DMS114 treated with DMSO at 0.1 percent for 48 hours (cell line): Measurements from ENCODE around the gene KMT2B.
"Not testable (repeated sequence)": the region's sequence is repeated elsewhere in the genome, so short reads cannot be mapped to it uniquely, and the experiment has no call there.

Experiments used
- DNase-seq: peaks from one replicate; lab custom pipeline; 2025; ENCODE audit not compliant: unreplicated experiment; lab: John Stamatoyannopoulos, UW

Gene KMT2B

DNA sequence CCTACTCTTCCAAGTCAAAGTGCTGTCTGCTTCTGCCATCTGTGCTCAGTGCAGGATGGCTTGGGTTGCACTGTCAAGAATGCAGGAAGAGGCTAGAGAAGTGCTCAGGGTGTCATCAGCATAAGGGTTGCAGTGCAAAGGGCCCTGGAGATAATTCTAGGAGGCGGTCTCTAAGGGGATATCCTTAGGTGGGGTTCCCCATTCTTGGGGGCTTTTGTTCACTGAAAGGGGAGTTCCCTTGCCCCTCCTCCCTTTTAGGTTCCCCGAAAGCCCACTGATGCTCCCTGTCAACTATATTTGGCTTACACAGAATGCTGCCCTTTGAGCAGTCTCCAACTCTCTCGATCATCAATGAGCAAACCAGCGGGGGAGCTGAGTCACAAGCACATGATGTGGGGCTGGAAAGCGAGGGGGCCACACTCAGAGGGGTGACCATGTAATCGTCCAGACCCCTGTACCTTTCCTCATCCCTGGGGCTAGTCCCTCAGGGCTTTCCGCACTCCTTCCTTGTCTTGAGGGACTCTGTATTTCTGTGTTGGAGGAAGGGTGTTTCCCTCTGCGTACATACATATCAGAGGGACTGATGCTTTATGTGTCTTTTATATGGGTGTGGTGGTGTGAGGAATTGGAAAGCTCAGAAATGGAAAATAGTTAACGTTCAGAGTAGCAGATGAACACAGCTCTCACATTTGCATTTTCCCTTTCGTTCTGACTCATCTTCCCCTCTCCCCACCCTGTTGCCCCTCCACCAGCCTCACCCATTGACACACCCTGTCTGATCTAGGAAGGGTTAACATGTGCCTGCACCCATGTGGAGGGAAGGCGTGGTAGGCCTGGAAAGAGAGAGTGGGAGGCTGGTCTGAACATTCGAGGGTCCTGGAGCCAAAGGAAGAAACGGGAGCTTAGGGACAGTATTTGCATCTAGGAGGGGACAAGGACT, 6.7 kb upstream of the KMT2B start:
- no peak for DNase-seq

DNA sequence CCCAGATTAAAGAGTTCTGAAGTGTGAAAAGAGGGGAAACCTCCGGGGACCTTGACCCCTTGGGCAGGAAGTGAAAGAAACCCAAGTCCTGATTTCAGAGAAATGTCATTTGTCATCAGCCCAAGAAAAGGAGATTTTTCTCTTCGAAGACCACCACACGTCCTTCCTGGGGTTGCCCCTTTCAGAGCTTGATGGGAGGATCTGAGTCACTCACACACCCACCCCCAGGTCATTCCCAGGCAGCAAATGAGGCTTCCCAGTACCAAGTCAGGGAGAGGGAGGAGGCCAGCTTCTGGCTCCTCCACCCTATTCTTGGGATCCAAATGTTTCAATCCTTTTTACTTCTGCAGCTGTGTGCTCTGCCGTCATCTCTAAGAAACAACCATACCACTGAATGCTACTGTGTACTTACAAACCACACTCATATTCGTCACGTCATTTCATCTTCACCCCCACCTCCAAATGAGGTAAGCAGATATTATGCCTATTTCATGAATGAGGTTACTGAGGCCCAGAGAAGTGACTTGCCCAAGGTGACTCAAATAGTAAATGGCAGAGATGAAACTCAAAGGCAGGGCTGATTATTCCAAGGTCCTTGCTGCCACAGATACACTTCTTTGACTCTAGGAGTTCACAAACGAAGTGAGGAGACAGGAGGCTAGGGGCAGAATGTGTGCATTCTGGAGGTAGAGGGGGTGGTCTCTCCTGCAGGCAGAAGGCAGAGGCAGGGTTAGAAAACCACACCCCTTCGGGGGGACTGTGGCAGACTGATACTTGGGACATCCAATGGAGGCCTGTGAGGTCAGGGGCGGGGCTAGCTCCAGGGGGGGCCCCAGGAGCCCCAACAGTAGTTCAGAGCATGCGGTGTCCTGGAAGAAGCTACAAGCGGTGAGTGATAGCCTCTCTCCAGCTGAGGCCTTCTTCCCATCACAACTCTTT, 5.0 kb upstream of the KMT2B start:
- no peak for DNase-seq

DNA sequence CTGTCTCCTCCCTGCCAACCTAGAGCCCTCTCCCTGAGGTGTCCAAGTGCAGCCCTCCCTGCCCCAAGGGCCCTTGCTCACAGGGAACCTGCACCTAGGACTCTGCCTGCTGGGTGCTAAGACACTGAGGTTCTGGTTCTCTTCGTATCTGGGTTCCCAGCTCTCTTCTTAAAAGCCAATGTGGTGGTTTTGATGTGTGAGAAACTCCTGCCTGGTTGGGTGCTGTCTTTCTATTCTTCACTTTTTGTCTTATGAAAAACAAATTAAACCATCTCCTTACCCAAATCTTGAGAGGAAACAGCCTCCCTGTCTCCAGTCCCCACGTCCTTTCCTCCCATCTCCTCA, 4.3 kb upstream of the KMT2B start:
- DNase-seq, result no peak

DNA sequence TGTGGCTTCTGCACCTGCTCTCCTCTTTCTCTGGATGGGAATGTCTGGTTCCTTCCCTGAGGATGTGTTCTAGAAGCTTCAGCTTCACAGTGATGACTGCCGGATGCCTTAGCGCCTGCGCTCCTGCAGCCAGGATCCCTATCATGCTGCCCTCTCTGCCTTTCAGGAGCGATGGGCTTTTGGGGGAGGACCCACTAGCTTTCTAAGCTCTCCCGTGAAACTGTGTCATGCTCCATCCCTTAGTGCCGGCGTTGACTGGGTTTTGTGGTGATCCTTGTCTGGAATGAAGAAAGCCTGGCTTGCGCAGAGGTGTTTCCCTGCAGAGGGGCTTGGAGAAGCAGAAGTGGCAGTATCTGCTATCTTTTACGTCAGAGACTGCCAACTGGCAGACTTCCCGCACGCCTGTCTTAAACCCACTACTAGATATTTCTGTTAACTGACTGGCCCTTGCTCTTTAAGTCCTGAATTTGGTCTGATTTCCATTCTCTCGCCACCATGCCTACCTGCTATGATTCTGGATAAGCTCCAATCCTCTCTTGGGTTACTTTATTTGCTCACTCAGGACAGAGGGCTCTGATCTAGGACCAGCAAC, 3.8 kb upstream of the KMT2B start:
- no peak for DNase-seq

DNA sequence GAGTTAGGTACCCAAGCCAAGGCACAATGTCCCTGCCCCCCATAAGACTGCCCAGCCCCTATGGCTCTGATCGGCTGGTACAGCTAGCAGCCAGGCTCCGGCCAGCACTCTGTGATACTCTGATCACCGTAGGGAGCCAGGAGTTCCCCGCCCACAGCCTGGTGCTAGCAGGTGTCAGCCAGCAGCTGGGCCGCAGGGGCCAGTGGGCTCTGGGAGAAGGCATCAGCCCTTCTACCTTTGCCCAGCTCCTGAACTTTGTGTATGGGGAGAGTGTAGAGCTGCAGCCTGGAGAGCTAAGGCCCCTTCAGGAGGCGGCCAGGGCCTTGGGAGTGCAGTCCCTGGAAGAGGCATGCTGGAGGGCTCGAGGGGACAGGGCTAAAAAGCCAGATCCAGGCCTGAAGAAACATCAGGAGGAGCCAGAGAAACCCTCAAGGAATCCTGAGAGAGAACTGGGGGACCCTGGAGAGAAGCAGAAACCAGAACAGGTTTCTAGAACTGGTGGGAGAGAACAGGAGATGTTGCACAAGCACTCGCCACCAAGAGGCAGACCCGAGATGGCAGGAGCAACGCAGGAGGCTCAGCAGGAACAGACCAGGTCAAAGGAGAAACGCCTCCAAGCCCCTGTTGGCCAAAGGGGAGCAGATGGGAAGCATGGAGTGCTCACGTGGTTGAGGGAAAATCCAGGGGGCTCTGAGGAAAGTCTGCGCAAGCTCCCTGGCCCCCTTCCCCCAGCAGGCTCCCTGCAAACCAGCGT, 3.0 kb upstream of the KMT2B start:
- no peak for DNase-seq

DNA sequence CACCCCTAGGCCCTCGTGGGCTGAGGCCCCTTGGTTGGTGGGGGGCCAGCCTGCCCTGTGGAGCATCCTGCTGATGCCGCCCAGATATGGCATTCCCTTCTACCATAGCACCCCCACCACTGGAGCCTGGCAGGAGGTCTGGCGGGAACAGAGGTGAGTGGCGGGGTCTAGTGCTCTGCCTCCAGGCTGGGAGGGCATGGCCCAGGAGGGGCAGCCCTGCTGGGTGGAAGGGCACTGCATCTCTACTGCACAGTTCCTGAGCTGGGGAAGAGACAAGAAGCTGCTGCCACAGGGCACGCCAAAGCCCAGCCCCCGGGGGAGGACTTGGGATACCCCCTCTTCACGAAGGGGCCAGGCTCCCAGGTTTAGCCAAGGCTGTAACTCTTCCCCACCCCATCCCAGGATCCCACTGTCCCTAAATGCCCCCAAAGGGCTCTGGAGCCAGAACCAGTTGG, 2.4 kb upstream of the KMT2B start:
- no peak for DNase-seq

DNA sequence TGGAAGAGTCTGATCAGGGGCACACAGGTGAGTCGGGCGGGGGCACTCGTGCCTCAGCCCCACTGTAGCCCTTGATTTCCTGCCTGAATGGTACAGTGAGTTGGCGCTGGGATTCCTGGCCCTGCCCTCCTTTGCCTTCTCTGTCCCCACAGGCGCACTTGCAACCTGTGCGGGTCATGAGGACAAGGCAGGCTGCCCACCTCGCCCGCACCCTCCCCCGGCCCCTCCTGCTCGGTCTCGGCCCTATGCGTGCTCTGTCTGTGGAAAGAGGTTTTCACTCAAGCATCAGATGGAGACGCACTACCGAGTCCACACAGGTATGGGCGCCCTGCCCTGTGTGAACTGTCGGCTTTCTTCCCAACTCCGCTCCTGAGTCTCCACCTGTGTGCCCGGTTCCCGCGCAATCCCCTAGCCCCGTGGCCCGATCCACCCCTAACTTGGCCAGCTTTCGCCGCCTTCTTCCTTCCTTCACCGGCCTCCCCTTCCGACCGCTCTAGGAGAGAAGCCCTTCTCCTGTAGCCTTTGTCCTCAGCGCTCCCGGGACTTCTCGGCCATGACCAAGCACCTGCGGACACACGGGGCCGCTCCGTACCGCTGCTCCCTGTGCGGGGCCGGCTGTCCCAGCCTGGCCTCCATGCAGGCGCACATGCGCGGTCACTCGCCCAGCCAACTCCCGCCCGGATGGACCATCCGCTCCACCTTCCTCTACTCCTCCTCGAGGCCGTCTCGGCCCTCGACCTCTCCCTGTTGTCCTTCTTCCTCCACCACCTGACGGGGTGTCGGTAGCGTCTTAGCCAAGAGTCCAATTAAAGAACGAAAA, 1.6 kb upstream of the KMT2B start:
- no peak for DNase-seq

DNA sequence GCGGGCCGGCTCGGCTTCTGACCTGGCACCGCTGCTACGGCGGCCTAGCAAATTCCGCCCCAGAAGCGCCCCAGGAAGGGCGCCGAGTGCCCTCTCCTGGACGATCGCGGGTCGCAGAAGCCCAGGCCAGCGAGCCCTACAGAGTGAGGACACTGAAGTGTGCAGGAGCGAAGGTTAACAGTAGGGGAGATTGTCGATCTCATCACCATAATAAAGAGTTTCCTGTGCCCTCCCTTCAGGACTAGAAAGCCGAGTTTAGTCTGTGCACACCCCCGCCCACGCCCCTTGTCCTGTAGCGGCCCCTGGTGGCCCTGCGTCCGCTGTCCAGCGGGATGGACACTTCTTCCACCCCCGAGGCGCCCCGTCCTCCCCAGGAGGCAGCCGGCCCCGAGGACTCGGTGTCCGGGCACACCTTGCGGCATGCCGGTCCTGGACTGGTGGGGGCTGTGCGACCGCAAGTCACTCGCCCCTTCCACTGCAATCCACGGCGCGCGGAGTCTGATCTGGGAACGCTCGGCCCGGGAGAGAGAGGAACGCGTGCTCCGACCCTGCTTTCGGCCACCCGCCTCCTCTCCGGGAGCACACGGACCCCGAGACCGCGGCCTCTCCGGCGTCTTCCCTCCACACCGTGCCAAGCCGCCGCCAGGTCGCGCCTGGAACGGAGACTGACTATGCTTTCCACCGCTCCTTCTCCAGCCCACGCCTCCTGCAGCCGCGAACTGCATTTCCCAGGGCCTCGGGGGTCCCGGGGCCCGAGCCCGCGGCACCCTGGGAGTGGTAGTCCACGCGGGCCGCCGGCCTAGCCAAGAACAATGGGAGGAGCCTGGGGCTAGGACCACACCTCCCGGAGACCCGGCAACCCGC, 770 bp upstream of the KMT2B start:
- DNase-seq, result peak; percentile 65

DNA sequence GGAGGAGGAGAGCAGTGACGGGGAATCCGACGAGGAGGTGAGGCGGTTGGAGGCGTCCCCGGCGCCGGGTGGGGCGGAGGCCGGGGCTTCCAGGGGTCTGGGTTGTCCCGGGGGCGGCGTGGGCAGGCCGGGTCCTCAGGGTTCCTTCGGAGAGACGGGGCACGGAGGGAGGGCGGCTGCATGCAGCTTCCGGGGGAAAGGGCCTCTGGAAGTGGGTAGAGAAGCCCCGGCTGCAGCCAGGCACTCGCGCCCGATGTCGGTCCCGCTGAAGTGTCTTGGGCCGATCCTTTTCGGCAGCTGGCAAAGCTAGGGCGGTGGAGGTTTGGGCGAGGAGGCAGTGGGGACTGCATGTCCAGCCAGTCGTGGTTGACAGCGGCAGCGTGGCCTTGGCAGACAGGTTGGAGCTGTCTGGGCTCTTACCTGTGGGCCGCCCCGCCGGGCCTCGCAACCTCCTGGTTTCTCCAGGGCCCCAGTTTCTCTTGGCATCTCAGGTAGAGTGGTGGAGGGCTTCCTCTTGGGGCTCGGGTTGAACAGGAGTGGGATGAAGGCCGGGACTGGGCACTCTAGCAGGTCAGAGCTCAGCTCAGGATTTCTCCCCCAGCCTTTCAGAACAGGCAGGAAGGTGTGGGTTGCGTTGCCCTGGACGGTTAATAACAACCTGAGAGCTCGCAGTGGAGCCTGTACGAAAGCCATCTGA, 690 bp downstream of the KMT2B start:
- DNase-seq, result no peak

DNA sequence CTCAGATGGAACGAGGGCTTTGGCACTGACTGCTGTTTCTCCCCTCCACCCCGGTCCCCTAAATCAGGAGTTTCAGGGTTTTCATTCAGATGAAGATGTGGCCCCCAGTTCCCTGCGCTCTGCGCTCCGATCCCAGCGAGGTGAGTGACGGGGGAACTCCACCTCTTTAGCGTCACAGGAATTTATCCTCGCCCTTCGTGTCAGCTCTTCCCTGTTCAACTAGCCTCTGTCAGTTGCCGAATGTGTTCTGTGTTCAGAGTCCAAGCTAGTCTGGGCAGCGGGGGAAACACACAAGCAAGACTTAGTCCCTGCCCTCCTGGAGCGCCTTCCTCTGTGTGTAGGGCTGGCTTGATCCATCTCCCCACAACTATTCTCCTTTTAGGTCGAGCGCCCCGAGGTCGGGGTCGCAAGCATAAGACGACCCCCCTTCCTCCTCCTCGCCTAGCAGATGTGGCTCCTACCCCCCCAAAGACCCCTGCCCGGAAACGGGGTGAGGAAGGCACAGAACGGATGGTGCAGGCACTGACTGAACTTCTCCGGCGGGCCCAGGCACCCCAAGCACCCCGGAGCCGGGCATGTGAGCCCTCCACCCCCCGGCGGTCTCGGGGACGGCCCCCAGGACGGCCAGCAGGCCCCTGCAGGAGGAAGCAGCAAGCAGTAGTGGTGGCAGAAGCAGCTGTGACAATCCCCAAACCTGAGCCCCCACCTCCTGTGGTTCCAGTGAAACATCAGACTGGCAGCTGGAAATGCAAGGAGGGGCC, 1.8 kb downstream of the KMT2B start:
- no peak for DNase-seq

DNA sequence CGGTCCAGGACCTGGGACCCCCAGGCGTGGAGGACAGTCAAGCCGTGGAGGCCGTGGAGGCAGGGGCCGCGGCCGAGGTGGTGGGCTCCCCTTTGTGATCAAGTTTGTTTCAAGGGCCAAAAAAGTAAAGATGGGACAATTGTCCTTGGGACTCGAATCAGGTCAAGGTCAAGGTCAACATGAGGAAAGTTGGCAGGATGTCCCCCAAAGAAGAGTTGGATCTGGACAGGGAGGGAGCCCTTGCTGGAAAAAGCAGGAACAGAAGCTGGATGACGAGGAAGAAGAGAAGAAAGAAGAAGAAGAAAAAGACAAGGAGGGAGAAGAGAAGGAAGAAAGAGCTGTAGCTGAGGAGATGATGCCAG, 2.3 kb downstream of the KMT2B start:
- no peak for DNase-seq

DNA sequence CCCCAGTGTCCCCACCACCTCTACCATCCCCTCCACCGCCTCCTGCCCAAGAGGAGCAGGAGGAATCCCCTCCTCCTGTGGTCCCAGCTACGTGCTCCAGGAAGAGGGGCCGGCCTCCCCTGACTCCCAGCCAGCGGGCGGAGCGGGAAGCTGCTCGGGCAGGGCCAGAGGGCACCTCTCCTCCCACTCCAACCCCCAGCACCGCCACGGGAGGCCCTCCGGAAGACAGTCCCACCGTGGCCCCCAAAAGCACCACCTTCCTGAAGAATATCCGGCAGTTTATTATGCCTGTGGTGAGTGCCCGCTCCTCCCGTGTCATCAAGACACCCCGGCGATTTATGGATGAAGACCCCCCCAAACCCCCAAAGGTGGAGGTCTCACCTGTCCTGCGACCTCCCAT, 2.8 kb downstream of the KMT2B start:
- no peak for DNase-seq

DNA sequence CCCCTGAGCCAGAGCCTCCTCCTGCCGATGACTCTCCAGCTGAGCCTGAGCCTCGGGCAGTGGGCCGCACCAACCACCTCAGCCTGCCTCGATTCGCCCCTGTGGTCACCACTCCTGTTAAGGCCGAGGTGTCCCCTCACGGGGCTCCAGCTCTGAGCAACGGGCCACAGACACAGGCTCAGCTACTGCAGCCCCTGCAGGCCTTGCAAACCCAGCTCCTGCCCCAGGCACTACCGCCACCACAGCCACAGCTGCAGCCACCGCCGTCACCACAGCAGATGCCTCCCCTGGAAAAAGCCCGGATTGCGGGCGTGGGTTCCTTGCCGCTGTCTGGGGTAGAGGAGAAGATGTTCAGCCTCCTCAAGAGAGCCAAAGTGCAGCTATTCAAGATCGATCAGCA, 3.6 kb downstream of the KMT2B start:
- DNase-seq, result no peak

DNA sequence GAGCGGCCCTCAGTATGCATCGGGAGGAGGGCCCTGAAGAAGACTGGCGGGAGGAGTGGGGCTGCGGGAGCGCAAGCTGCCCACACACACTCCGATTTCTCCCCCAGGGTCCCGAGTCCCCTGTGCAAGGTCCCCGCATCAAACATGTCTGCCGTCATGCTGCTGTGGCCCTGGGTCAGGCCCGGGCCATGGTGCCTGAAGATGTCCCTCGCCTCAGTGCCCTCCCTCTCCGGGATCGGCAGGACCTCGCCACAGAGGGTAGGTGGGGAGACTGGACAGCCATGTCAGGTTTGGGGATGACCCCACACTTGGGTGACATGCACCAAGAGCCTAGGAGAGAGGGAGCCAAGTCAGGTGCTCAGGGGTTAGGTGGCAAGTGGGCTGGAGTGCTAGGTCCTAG, 4.7 kb downstream of the KMT2B start:
- DNase-seq, result no peak

DNA sequence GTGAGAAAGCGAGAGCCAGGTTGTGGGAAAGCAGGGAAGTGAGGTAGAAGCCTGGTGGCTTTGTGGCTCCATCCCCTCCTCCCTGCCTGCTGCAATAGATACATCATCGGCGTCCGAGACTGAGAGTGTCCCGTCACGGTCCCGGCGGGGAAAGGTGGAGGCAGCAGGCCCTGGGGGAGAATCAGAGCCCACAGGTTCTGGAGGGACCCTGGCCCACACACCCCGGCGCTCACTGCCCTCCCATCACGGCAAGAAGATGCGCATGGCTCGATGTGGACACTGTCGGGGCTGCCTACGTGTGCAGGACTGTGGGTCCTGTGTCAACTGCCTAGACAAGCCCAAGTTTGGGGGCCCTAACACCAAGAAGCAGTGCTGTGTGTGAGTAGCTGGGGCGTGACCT, 5.1 kb downstream of the KMT2B start:
- DNase-seq, result no peak

DNA sequence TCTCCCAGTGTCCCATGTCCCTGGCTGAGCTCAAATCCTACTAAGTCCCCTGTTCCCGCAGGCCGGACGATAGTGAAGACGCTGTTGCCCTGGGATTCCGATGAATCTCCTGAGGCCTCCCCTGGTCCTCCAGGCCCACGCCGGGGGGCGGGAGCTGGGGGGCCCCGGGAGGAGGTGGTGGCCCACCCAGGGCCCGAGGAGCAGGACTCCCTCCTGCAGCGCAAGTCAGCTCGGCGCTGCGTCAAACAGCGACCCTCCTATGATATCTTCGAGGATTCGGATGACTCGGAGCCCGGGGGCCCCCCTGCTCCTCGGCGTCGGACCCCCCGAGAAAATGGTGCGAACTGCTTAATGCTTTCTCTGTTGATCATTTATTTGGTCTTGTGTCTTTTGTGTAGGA, 5.9 kb downstream of the KMT2B start:
- DNase-seq, result no peak

DNA sequence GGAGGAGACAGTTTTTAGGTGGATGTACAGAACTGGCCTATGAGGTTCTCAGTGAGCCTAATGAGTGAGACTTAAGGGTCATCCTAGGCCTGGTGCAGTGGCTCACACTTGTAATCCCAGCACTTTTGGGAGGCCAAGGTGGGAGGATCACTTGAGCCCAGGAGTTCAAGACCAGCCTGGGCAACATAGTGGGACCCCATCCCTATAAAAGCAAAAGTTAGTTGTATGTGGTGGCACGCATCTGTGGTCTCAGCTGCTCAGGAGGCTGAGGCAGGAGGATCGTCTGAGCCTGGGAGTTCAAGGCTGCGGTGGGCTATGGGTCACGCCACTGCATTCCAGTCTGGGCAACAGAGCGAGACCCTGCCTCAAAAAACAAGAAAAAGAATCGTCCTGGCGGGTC, 6.3 kb downstream of the KMT2B start:
- not testable (repeated sequence) for DNase-seq

DNA sequence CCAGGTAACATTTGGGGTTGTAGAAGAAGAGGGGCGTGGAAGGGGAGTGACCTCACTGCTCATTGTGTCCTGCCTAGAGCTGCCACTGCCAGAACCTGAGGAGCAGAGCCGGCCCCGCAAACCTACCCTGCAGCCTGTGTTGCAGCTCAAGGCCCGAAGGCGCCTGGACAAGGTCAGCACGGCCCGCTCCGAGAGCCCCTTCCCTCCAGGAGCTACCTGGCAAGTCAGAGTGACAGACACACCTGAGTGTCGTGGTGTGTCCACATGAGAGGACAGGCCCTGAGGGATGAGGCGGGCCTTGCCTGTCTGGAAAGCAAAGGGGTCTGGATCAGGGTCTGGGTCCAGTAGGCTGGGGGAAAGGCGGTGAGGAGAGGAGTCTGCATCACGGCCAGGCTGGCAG, 6.8 kb downstream of the KMT2B start:
- DNase-seq, result no peak
